Smooth muscle cell (in vitro differentiated cells): Measurements from ENCODE around the gene RPS13. TPM values are rescaled to one million over a fixed set of nuclear protein-coding genes. Genes with fewer than 3 reads are reported as not detected.

Experiments
- DNase-seq: peaks from one replicate; lab custom pipeline; 2025; ENCODE audit not compliant: unreplicated experiment; lab: John Stamatoyannopoulos, UW
- H2AFZ ChIP-seq: fragments of 200-600 bp; sonication (generic); 2 replicates; pipeline ENCODE4 v1.6.0; 2016; ENCODE audit warnings: antibody characterized with exemption, low read depth, mild to moderate bottlenecking
- H3F3A ChIP-seq: fragments of 200-600 bp; sonication (generic); 2 replicates; pipeline ENCODE4 v1.6.0; 2017; ENCODE audit warnings: antibody characterized with exemption, low read depth
- H3K27ac ChIP-seq: fragments of 200-600 bp; sonication (generic); 2 replicates; pipeline ENCODE4 v1.5.1; 2016; ENCODE audit warnings: low read depth, mild to moderate bottlenecking
- H3K27me3 ChIP-seq: fragments of 200-600 bp; sonication (generic); 2 replicates; pipeline ENCODE4 v1.6.1; 2016; ENCODE audit warnings: low read depth, mild to moderate bottlenecking
- H3K36me3 ChIP-seq: fragments of 200-600 bp; sonication (generic); 2 replicates; pipeline ENCODE4 v1.5.1; 2016; ENCODE audit warnings: low read depth
- H3K4me1 ChIP-seq: fragments of 200-600 bp; sonication (generic); 2 replicates; pipeline ENCODE4 v1.5.1; 2016; ENCODE audit warnings: low read depth
- H3K4me2 ChIP-seq: fragments of 200-600 bp; sonication (generic); 2 replicates; pipeline ENCODE4 v1.6.0; 2016; ENCODE audit warnings: mild to moderate bottlenecking
- H3K4me3 ChIP-seq: fragments of 200-600 bp; sonication (generic); 2 replicates; pipeline ENCODE4 v1.5.1; 2016; ENCODE audit warnings: mild to moderate bottlenecking
- H3K79me2 ChIP-seq: fragments of 200-600 bp; sonication (generic); 2 replicates; pipeline ENCODE4 v1.6.0; 2016; ENCODE audit warnings: low read depth, mild to moderate bottlenecking
- H3K9ac ChIP-seq: fragments of 200-600 bp; sonication (generic); 2 replicates; pipeline ENCODE4 v1.6.0; 2016; ENCODE audit warnings: low read depth
- H3K9me3 ChIP-seq: fragments of 200-600 bp; sonication (generic); replicated peaks from 2 replicates; pipeline ENCODE4 v1.5.1; 2016; ENCODE audit warnings: low read depth
- H4K20me1 ChIP-seq: fragments of 200-600 bp; sonication (generic); 2 replicates; pipeline ENCODE4 v1.6.0; 2016; ENCODE audit warnings: low read depth
- WGBS: methylation state at CpG from one replicate; pipeline ENCODE4 v1.1.7; 2016; ENCODE audit warnings: low lambda C conversion rate; 5-methylcytosine and 5-hydroxymethylcytosine counted together
- polyA plus RNA-seq: library from polyadenylated mRNA; unstranded; fragments of >200 nt; fragmentation: Nextera tagmentation; extraction: Ambion mirVana; gene quantifications from 2 replicates; pipeline ENCODE4 v1.2.1, GENCODE V29; 2016
- total RNA-seq: library from RNA; depleted of rRNA; stranded (reverse); fragments of >200 nt; gene quantifications from 2 replicates; pipeline ENCODE4 v1.2.3, GENCODE V29; 2014
- TF ChIP-seq, protein P1 (sequence below): fragments of 200-600 bp; sonication (generic); IDR thresholded peaks from 2 replicates; pipeline ENCODE4 v1.5.1; 2017; ENCODE audit warnings: borderline replicate concordance, mild to moderate bottlenecking, antibody characterized with exemption; ENCODE audit not compliant: insufficient read depth, poor library complexity, severe bottlenecking

RPS13 gene
- total and polyA plus RNA-seq, 2 experiments from 2014 or later: 750 to 1,408 TPM

GRCh38 chr11:17075506-17075905 is 2.0 kb downstream of the RPS13 start:
- H3K4me3 ChIP-seq: peak overlapping the region; percentile 96
- peak overlapping the region; percentile 92 for H3K27ac ChIP-seq

DNA sequence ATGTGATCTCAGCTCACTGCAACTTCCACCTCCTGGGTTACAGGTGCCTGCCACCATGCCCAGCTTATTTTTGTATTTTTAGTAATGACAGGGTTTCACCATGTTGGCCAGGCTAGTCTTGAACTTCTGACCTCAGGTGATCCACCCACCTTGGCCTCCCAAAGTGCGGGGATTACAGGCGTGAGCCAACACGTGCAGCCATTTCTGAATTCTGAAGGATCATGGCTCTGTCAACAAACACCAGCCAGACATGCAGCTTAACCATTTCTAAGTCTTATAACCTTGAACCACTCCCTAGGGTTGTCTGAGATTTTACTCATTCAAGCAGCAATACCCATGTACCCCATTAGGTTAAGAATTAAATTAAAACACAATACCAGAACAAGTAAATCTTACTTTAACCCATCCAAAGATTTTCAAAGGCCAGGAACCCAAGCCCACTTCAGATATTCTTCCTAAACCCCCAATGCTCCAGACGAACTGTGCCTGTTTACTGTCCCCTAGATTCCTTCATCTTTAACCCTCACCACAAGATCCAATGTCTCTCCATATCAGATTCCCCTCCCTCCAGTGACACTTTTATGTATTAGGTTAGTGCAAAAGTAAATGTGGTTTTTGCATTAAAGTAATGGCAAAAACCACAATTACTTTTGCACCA is 4.0 kb downstream of the RPS13 start:
- Histone ChIP-seq H3K9me3 (no peaks in the 10 kb centered on the region), H2AFZ (no peak overlapping the region), H3K27ac (no peak overlapping the region), H3F3A (no peaks in the 10 kb centered on the region), H3K27me3 (no peaks in the 10 kb centered on the region), H3K4me1 (peaks cover 12% of the 10 kb centered on the region), H3K4me3 (no peak overlapping the region), H3K36me3 (peaks cover 12% of the 10 kb centered on the region), H3K9ac (no peak overlapping the region), H4K20me1 (peaks cover 36% of the 10 kb centered on the region), H3K79me2 (peaks cover 25% of the 10 kb centered on the region), H3K4me2 (no peak overlapping the region)
- WGBS: 89% methylated on average over 4 of the region's 4 CpGs
- no peak for DNase-seq
- TF ChIP-seq, protein P1, sequence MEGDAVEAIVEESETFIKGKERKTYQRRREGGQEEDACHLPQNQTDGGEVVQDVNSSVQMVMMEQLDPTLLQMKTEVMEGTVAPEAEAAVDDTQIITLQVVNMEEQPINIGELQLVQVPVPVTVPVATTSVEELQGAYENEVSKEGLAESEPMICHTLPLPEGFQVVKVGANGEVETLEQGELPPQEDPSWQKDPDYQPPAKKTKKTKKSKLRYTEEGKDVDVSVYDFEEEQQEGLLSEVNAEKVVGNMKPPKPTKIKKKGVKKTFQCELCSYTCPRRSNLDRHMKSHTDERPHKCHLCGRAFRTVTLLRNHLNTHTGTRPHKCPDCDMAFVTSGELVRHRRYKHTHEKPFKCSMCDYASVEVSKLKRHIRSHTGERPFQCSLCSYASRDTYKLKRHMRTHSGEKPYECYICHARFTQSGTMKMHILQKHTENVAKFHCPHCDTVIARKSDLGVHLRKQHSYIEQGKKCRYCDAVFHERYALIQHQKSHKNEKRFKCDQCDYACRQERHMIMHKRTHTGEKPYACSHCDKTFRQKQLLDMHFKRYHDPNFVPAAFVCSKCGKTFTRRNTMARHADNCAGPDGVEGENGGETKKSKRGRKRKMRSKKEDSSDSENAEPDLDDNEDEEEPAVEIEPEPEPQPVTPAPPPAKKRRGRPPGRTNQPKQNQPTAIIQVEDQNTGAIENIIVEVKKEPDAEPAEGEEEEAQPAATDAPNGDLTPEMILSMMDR: no peak

More at GRCh38 chr11:17075506-17075905, 2.0 kb downstream of the RPS13 start:
- no peak for DNase-seq
- H3K79me2 ChIP-seq: peaks cover 25% of the 10 kb centered on the region
- peak overlapping the region; percentile 97 for H3K4me2 ChIP-seq
- peaks cover 36% of the 10 kb centered on the region for H4K20me1 ChIP-seq
- no peak overlapping the region for H3K9ac ChIP-seq
- 79% methylated on average over 5 of the region's 5 CpGs for WGBS
- H3K4me1 ChIP-seq: peaks cover 12% of the 10 kb centered on the region
- no peaks in the 10 kb centered on the region for H3F3A ChIP-seq
- no peak overlapping the region for H2AFZ ChIP-seq
- peaks cover 12% of the 10 kb centered on the region for H3K36me3 ChIP-seq
- H3K9me3 ChIP-seq: no peaks in the 10 kb centered on the region
- TF ChIP-seq, protein P1: no peak
- no peaks in the 10 kb centered on the region for H3K27me3 ChIP-seq

DNA sequence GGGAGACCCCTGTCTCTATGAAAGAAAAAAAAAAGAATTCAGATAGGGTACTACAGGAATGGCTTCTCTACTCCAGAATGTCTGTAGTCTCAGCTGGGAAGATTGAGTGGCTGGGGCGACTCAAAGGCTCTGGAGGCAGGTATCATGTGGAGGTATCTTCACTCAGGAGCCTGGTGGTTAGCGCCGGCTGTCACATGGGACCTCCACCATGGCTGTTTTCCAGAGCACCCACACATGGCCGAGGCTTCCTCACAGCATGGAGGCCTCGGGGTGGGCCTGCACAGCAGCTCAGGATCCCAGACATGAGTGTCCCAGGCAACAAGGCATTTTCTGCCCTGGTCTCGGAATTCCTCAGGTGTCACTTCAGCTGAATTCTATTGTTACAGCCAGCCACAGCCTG is 10.1 kb downstream of the RPS13 start:
- Histone ChIP-seq H3F3A (no peaks in the 10 kb centered on the region), H3K4me1 (no peaks in the 10 kb centered on the region), H3K9me3 (no peaks in the 10 kb centered on the region), H2AFZ (no peak overlapping the region), H3K27ac (no peak overlapping the region), H3K36me3 (no peaks in the 10 kb centered on the region), H3K27me3 (no peaks in the 10 kb centered on the region), H3K79me2 (no peaks in the 10 kb centered on the region), H3K4me3 (no peak overlapping the region), H3K4me2 (no peak overlapping the region), H4K20me1 (no peaks in the 10 kb centered on the region), H3K9ac (no peak overlapping the region)
- TF ChIP-seq, protein P1: no peak
- DNase-seq: no peak
- 89% methylated on average over 6 of the region's 6 CpGs for WGBS

- Histone ChIP-seq H3K36me3 (no peaks in the 10 kb centered on the region), H2AFZ (no peak overlapping the region), H3K4me3 (no peak overlapping the region), H3K4me1 (no peaks in the 10 kb centered on the region), H3F3A (no peaks in the 10 kb centered on the region), H4K20me1 (no peaks in the 10 kb centered on the region), H3K9ac (no peak overlapping the region), H3K79me2 (no peaks in the 10 kb centered on the region), H3K9me3 (no peaks in the 10 kb centered on the region), H3K4me2 (no peak overlapping the region), H3K27me3 (no peaks in the 10 kb centered on the region), H3K27ac (no peak overlapping the region)
- TF ChIP-seq, protein P1: no peak
- 88% methylated on average over 2 of the region's 2 CpGs for WGBS
- DNase-seq: no peak
These were observed 10.8 kb downstream of the RPS13 start for GRCh38 chr11:17066691-17067090.
